ENCODE measurements around the gene PDCD11. TPM values are rescaled to one million over a fixed set of nuclear protein-coding genes. Genes with fewer than 3 reads are reported as not detected.

The PDCD11 gene
- total RNA-seq, 1 donor from 2014 or later = 11.2 TPM

GRCh38 chr10:103465411-103466179, 69.2 kb downstream of the PDCD11 start:
- no peak for TF ChIP-seq CTCF (IDR thresholded peaks at IDR 0.05; ENCODE audit: borderline replicate concordance)
- no peak for DNase-seq
- Histone ChIP-seq H3K4me3 (no peak overlapping the region), H3K9me3 (replicated peaks) (no peaks in the 10 kb centered on the region), H3K27ac (replicated peaks) (no peak overlapping the region), H3K36me3 (no peaks in the 10 kb centered on the region), H3K27me3 (ENCODE audit: low read depth) (no peaks in the 10 kb centered on the region), H3K4me1 (no peaks in the 10 kb centered on the region)
- intact Hi-C loops (cut with micrococcal nuclease) = no loop called here

GRCh38 chr10:103466734-103467133, 70.3 kb downstream of the PDCD11 start:
- Histone ChIP-seq H3K4me3 (no peak overlapping the region), H3K4me1 (no peaks in the 10 kb centered on the region), H3K36me3 (no peaks in the 10 kb centered on the region), H3K27me3 (ENCODE audit: low read depth) (no peaks in the 10 kb centered on the region), H3K9me3 (replicated peaks) (no peaks in the 10 kb centered on the region), H3K27ac (replicated peaks) (no peak overlapping the region)
- intact Hi-C loops (cut with micrococcal nuclease) = no loop called here
- TF ChIP-seq CTCF (IDR thresholded peaks at IDR 0.05; ENCODE audit: borderline replicate concordance) = no peak
- DNase-seq = no peak

- Histone ChIP-seq H3K36me3 (no peaks in the 10 kb centered on the region), H3K27ac (replicated peaks) (no peak overlapping the region), H3K4me3 (no peak overlapping the region), H3K4me1 (no peaks in the 10 kb centered on the region), H3K27me3 (ENCODE audit: low read depth) (peaks cover 6% of the 10 kb centered on the region), H3K9me3 (replicated peaks) (no peaks in the 10 kb centered on the region)
- intact Hi-C loops (cut with micrococcal nuclease) = no loop called here
- TF ChIP-seq CTCF (IDR thresholded peaks at IDR 0.05; ENCODE audit: borderline replicate concordance) = no peak
- no peak for DNase-seq
These were observed 71.0 kb downstream of the PDCD11 start for GRCh38 chr10:103467406-103467805.

GRCh38 chr10:103469201-103469600, 72.8 kb downstream of the PDCD11 start:
- H3K27ac ChIP-seq (replicated peaks) = no peak overlapping the region
- H3K36me3 ChIP-seq = no peaks in the 10 kb centered on the region
- H3K9me3 ChIP-seq (replicated peaks) = no peaks in the 10 kb centered on the region
- H3K27me3 ChIP-seq (ENCODE audit: low read depth) = peaks cover 6% of the 10 kb centered on the region
- H3K4me3 ChIP-seq = no peak overlapping the region
- no peak for DNase-seq
- no peaks in the 10 kb centered on the region for H3K4me1 ChIP-seq
- intact Hi-C loops (cut with micrococcal nuclease) = no loop called here
- TF ChIP-seq CTCF (IDR thresholded peaks at IDR 0.05; ENCODE audit: borderline replicate concordance) = no peak

- no peaks in the 10 kb centered on the region for H3K9me3 ChIP-seq (replicated peaks)
- TF ChIP-seq CTCF (IDR thresholded peaks at IDR 0.05; ENCODE audit: borderline replicate concordance) = no peak
- DNase-seq = no peak
- H3K27ac ChIP-seq (replicated peaks) = no peak overlapping the region
- peaks cover 7% of the 10 kb centered on the region for H3K27me3 ChIP-seq (ENCODE audit: low read depth)
- no peak overlapping the region for H3K4me3 ChIP-seq
- no peaks in the 10 kb centered on the region for H3K36me3 ChIP-seq
- intact Hi-C loops (cut with micrococcal nuclease) = no loop called here
- no peaks in the 10 kb centered on the region for H3K4me1 ChIP-seq
These were observed 74.6 kb downstream of the PDCD11 start for GRCh38 chr10:103470761-103471653.
